Ishikawa (cell line): ENCODE data around the gene TMEM107.

Experiments
- CEBPB ChIP-seq: IDR thresholded peaks from 2 replicates; pipeline ENCODE4 v1.6.1; 2012
- EP300 ChIP-seq: IDR thresholded peaks from 2 replicates; pipeline ENCODE4 v1.6.1; 2012; ENCODE audit warnings: borderline replicate concordance
- RAD21 ChIP-seq: IDR thresholded peaks from 2 replicates; pipeline ENCODE4 v1.6.1; 2012; ENCODE audit warnings: low read depth
- TAF1 ChIP-seq: IDR thresholded peaks from 2 replicates; pipeline ENCODE4 v1.6.1; 2012; ENCODE audit warnings: low read depth, mild to moderate bottlenecking
- TCF12 ChIP-seq: IDR thresholded peaks from 2 replicates; pipeline ENCODE4 v1.6.1; 2012; ENCODE audit warnings: low read depth
- YY1 ChIP-seq: IDR thresholded peaks from 2 replicates; pipeline ENCODE4 v1.6.1; 2012; ENCODE audit warnings: low read depth
- ZBTB7A ChIP-seq: IDR thresholded peaks from 2 replicates; pipeline ENCODE4 v1.6.1; 2012; ENCODE audit warnings: low read depth
- TF ChIP-seq, protein P1 (sequence below): IDR thresholded peaks from 2 replicates; pipeline ENCODE4 v1.6.1; 2012
- TF ChIP-seq, protein P2 (sequence below): IDR thresholded peaks from 2 replicates; pipeline ENCODE4 v1.6.1; 2012

DNA sequence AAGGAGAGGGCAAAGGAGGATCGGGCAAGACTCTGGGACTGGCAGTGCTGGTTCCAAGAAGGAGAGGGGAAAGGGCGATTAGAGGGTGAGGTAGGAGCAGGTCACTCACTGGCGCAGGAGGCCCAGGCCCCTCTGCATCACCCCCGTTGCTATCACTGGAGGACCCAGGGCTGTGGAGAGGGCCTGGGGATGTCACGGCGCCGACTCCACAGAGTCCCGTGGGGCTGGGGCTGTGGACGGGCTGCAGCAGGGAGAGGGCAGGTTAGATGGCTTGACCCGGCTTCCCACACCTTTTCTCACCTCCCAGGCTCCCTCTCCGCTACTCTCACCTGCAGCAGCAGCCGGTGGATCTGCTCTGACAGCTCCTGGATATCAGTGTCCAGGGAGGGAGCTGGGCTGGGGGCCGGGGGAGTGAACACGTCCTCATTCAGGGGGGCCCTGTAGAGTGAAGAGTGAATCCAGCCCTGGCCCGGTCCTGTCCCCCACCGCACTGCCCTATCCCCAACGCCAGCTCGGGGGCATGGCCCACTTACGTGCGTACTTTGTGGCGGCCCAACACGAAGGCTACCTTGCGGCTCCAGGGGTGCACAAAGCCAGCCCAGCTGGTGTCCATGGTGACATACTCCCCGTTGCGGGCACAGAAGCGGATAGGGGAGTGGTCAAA, 28.9 kb downstream of the TMEM107 start:
- no peak for TF ChIP-seq YY1
- no peak for TF ChIP-seq CEBPB
- no peak for TF ChIP-seq RAD21
- no peak for TF ChIP-seq TAF1
- no peak for TF ChIP-seq TCF12
- TF ChIP-seq ZBTB7A, result no peak
- TF ChIP-seq, protein P1, sequence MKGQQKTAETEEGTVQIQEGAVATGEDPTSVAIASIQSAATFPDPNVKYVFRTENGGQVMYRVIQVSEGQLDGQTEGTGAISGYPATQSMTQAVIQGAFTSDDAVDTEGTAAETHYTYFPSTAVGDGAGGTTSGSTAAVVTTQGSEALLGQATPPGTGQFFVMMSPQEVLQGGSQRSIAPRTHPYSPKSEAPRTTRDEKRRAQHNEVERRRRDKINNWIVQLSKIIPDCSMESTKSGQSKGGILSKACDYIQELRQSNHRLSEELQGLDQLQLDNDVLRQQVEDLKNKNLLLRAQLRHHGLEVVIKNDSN, result no peak
- TF ChIP-seq, protein P2, sequence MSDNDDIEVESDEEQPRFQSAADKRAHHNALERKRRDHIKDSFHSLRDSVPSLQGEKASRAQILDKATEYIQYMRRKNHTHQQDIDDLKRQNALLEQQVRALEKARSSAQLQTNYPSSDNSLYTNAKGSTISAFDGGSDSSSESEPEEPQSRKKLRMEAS, result no peak
- TF ChIP-seq EP300, result no peak
